GM19099 (cell line): ENCODE data around the gene TLN1.

ENCODE experiments used
- POLR2A ChIP-seq: IDR thresholded peaks from 3 replicates; pipeline ENCODE4 v1.6.1; 2011; ENCODE audit warnings: low read depth; ENCODE audit not compliant: insufficient read length; ENCODE audit errors: extremely low read depth

The TLN1 gene

DNA sequence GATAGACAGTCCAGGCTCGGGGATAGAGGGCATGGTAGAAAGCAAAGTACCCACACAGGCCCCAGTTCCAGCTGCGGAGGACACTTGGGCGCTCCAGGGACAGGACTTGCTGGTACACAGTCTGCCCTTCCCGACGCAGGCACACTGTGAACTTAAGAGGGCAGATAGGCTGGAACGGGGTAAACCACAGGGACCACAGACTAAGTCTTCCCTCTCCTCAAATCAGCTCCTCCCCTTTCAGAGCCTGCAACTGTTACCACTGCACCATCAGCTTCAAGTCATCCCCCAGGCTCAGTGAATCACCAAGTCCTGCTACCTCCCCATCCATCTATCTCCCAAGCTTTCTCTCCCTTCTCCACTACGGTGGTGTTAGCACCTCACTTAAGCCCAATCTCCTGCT lies 9.7 kb upstream of the TLN1 start:
- TF ChIP-seq POLR2A: no peak

DNA sequence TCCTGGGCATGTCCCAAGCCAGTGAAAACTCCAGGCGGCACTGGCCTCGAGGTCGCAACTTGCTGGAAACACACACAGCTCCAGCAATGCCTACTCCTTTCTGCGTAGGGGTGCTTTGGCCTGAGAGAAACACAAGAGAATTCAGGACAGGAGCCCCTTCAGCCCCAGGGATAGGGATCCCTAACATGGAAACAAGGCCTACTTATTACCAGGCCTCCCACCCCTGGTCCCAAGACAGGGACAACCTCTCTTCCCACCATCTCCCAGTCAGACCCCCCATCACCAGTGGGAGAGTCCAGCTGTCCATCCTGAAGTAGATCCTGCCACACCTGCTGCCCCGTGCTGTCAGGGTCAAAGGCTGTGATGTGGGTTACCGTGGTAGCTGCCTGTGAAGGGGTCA lies 8.2 kb upstream of the TLN1 start:
- no peak for TF ChIP-seq POLR2A

DNA sequence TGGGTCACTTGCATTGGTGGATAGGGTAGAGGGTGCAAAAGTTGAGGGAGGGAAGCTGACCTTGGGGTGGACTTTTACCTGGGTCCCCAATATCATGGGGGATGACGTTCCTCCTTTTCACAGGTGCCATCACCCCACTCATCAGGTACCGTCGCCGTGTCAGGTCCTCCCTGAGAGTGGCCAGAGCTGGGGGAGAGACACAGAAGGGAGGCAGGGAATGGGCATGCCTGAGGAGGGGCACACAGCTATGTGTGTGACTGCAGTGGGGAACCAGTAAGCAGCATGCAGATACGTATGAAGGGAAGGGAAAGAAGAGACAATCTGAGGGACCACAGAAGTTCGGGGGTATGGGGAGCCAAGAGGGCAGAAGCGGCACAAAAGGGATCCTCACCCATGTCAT lies 6.9 kb upstream of the TLN1 start:
- no peak for TF ChIP-seq POLR2A

DNA sequence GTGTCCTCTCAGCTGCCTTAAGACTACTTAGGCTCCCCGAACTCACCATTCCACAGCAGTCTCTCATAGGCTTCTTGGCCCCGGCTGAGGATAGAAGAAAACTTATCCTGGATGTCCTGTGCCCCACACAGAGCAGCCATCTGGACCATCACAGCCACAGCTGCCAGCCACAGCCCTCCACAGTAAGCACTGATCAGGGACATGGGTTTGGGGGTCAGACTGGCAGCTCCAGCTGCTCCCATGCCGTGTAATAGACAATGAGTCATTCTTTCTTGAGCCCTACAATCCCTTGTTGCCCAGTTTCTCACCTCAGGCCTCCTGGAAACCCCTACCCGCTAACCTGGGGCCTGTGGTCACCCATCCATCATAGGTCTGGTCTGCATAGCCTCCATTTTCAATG lies 6.2 kb upstream of the TLN1 start:
- TF ChIP-seq POLR2A: no peak

DNA sequence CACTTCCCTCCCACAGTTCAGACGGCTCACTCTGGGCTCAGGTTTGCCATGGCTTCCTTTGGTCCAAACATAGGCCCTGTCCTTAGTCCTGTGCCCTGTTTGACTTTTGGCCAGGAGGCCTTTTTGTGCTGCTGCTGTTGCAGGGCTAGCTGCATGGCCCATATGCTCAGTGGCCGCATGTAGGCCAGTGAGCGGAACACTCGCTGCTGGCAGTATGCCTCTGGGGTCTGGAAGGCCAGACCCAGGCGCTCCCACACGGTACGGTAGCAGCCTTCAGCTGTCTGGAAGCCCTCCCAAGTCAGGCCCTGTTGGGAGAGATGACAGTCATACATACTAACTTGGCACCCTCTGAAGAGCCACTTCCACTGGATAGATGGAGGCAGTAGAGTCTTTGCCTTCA lies 5.1 kb upstream of the TLN1 start:
- TF ChIP-seq POLR2A: no peak

DNA sequence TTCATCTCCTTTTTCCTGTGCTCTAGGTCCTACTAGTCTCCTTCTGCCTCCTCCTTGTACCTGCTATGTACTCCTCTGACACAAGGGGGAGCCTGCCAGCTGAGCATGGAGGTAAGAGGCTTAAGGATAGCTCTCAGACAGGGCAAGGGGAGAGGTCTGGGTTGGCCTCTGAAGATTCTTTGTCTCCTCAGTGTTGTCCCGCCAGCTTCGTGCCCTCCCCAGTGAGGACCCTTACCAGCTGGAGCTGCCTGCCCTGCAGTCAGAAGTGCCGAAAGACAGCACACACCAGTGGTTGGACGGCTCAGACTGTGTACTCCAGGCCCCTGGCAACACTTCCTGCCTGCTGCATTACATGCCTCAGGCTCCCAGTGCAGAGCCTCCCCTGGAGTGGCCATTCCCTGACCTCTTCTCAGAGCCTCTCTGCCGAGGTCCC lies 4.2 kb upstream of the TLN1 start:
- no peak for TF ChIP-seq POLR2A

DNA sequence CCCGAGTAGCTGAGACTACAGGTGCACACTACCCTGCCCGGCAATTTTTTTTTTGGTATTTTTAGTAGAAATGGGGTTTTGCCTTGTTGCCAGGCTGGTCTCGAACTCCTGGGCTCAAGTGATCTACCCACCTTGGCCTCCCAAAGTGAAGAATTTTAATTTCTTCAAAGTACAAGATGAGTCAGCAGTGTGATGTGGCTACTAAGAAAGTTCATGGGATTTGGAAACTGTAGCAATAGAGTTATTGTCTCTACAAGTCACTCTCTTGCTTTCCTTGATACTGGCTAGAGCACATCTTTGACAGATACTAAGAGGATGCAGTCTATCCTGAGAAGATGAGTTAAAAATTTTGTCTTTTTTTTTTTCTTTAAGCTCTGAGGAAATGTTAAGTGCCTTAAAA lies 2.1 kb upstream of the TLN1 start:
- no peak for TF ChIP-seq POLR2A

DNA sequence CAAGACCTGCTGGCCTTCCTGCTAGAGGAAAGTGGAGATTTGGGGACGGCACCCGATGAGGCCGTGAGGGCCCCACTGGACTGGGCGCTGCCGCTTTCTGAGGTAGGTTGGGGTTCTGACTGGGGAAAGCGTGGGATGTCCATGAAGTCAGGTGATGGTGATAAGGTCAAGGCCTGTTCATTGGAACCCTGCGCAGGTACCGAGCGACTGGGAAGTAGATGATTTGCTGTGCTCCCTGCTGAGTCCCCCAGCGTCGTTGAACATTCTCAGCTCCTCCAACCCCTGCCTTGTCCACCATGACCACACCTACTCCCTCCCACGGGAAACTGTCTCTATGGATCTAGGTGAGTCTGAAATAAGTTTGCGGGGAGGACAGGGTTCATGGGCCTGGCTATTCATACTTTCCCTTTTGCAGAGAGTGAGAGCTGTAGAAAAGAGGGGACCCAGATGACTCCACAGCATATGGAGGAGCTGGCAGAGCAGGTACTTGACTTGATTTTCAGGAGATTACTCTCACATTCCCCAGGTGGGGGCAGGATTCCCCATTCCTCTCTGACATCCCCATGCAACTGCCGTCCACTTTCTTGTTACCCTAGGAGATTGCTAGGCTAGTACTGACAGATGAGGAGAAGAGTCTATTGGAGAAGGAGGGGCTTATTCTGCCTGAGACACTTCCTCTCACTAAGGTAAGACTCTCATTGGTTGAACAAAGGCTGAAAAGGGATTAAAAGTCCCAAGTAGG lies 976 bp upstream of the TLN1 start:
- TF ChIP-seq POLR2A: no peak

DNA sequence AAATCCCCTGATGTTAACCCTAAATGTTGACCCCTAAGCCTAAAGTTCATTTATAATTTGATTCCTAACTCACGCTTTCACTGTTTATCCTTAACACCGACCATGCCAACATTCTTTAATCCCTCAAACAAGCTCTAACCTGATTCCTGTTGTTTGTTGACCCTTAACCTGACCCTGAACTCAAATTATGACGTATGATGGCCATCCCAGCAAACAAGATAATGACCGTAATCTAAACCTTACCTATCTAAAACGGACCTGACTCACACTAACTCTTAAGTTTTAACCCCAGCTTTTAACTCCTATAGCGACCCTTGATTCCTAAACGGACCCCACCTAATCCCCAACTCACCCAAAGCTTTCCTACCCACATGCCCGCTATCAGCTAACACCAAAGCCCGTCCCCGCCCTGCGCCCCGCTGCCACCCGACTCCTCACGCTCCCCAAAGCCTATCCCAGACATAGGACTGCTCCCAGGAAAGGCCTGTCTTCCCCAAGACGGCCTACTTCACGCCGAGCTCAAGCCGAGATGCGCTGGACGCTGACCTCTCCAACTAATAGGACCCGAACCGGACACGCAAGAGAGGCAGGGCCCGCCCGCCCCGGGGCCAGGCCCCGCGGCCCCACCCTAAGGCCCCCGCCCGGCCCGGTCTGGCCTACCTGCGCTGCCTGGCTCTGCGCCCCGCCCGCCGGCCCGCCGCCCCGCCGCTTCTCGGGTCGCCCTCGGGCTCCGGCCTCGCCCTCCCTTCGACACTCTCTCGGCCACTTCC lies 395 bp downstream of the TLN1 start:
- TF ChIP-seq POLR2A: no peak

DNA sequence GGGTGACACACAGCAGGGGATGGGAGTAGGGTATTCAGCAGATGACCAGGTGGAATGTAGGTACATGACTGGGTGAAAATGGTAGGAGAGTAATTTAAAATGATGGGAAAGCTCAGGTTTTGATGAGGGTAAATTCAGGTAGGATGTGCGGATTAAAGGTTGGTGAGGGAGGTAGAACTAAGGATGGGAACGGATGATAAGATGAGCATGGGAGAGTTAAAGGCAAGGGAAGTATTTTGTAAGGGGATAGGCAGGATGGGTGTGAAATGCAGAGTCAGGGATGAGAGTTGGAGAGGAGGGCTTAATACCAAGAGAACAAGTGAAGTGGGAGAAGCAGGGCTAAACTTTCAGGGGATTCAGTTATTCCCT lies 1.5 kb downstream of the TLN1 start:
- no peak for TF ChIP-seq POLR2A

DNA sequence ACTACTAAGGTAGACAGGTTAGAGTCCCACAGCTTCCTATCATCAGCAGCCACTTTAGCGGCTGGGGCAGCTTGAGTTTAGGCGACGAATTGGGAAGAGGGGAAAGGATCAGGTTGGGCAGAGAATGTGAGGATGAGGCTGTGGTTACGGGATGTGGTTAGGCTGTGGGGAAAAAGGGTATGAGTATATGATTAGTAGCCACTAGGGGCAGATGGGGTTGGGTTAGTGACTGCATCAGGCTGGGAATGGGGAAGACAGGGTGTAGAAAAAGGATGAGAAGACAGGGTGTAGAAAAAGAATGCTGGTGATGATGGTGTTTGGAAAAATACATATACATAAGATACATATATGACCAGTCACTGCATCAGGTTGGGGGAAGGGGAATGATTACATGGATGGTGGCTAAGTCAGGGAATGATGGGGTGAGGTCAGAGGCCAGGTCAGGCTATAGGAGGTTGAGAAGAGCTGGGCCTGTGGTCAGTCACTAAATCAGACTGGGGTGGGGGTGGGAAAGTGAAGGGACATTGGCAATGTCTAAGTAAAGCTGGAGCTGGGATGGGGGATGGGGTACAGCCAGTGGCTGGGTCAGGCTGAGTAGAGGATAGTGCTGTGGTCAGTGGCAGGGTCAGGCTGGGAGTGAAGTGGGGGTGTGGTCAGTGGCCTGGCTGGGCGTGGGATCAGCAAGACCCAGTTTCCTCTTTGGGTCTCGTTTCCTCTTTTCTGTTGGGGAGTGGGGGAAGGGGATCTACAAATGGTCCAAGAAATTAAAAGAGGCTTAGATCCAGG lies 2.1 kb downstream of the TLN1 start:
- TF ChIP-seq POLR2A: no peak

DNA sequence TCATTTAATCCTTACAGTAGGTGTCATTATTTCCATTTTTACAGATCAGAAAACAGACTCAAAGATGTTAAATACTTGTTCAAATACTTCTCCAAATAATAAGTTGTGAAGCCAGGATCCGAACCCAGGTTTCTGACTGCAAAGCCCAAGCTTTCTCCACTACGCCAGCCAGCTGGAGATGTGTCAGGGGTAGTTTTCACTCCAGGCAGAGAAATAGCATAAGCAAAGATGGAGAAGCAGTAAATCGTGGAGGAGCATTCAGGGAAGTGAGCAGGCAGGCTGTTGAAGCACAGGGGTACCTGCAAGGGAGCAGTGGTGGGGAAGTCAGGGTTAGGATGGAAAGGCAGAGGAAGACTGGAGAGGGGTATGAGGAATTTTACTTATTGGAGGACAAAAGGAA lies 2.9 kb downstream of the TLN1 start:
- TF ChIP-seq POLR2A: no peak

DNA sequence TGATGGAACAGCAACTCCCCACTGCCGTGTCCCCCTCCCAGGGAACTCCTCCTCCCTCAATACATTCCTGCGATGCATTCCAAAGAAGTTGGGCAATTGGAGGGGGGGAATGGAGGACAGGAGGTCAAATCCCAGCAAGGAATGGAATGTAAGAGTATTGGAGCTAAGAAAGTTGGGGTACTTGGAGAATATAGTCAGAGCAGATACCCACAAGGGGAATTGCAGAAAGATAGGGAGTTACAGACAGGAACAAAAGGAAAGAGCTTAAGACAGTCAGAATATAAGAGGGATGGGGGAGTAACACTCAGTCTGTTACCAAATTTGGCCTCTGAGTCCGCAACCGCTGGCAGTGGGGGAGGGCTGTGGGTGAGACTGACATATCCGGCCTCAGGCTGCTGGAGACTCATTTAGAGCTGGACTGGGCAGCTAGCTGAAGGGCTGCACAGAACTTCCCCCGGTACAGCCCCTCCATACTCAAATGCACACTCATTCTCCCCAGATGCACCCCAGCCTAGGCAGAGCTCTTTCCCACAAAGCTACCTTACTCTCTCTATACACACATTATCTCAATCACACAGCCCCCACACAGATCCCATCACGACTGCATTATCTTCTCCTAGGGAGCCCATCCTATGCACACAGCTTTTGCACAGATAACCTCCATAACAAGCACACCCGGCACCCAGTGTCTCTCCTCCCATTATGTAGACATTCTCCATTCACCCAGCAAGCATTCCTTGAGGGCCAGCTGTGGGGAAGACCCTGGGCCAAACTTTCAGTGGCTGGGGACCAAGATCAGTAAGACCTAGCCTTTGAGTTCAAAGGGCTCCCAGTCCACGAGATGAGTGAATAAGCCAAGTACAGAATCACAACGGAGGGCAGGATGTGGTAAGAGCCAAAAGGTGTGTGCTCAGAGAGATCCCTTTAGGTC lies 3.7 kb downstream of the TLN1 start:
- TF ChIP-seq POLR2A: peak; percentile 54

DNA sequence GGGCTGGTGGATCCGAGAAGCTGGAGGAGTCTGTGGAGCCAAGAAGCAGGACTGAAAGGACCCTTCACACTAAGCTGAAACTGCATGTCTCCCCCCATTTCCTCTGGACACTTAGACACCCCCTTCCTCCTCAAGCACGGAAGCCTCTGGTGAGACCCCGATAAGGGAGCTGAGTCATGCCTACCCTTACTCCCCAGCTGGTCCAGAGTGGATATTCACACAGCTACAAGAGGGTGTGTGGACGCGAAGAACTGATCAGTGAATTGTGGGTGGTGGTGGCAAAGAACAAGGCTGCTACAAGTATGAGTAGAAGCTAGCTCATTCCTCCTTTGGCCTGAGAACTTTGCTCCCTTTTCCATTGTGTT lies 4.3 kb downstream of the TLN1 start:
- no peak for TF ChIP-seq POLR2A

DNA sequence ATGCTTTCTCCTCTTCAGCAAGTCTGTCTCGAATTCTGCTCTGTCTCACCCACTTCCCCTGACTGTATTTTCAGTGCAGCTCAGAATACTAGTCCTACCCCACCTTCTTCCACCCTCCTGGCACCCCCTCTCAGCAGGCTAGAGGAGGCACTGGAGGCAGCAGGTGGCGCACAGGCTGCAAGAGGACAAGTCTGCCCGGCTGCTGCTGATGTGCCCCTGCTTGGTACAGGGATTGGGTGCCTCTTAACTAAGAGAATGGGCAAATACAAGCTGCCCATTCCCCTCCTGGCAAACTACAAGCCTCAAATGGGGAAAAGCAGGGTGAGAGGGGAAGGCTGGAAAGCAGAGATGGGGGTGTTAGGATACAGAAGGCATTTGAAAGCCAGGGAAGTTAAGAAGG lies 5.1 kb downstream of the TLN1 start:
- TF ChIP-seq POLR2A: no peak
